Thyroid gland (tissue), 4 donors: Measurements from ENCODE around the gene CISTR.
A peak's percentile ranks its signal among the peaks of the same experiment; 100 is the strongest.

Experiments used
- POLR2A ChIP-seq, 2 donors: fragments of 450-650 bp; IDR thresholded peaks; one replicate each; pipeline ENCODE4 v1.6.1; 2017; ENCODE audit warnings: antibody characterized with exemption in 2 of 2, mild to moderate bottlenecking in 2 of 2, moderate library complexity in 1 of 2
- TF ChIP-seq, protein P1 (sequence below), 6 experiments: fragments of 200-600 bp in 3 of 6; fragments of 450-650 bp in 3 of 6; sonication (generic) in 3 of 6; IDR thresholded peaks; one replicate each; pipeline ENCODE4 v1.5.1; 2016 to 2019; ENCODE audit warnings: antibody characterized with exemption in 6 of 6, mild to moderate bottlenecking in 2 of 6, inconsistent platforms in 1 of 6, moderate library complexity in 1 of 6

DNA sequence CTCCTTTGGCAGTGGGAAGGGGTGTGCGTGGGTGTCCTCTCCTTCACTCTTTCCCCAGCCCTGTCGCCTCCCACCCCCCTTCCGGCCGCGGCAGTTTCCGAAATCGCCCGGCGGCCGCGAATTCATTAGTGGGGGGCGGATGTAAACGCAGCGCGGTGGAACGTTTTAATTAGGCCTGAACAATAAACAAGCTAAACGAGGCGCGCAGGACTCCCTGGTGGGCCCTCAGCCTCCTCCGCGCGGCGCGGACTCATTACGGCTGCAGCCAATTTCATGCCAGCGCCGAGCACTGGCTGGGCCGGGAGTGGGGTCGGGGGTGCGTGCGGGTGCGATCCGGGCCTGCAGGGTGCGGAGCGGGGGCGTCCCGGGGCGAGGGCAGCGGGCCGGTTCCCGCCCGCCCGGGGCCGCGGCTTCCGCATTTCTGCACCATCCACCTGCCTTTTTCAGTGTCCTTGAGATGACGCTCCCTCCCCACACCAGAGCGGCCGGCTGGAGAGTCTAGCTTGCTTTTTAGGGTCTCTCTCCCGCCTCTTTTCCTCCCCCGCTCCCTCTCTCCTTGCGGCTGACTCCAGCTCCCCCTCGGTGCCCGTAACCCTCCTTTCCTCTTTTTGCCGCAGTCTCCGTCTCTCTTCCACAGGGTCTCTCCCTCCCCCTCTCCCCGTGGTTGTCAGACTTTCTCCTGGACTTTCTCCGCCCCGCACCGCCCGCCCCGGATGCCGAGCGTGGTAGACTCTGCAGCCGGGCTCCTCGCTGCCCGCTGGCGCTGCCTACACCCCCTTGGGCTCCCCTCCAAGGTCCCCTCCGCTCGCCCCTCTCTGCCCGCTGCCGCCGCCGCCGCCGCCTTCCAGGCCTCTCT lies at the start of gene CISTR:
- TF ChIP-seq POLR2A (IDR thresholded peaks at IDR 0.05), result peak in 1 of 2 donors; percentile 64
- TF ChIP-seq, protein P1, sequence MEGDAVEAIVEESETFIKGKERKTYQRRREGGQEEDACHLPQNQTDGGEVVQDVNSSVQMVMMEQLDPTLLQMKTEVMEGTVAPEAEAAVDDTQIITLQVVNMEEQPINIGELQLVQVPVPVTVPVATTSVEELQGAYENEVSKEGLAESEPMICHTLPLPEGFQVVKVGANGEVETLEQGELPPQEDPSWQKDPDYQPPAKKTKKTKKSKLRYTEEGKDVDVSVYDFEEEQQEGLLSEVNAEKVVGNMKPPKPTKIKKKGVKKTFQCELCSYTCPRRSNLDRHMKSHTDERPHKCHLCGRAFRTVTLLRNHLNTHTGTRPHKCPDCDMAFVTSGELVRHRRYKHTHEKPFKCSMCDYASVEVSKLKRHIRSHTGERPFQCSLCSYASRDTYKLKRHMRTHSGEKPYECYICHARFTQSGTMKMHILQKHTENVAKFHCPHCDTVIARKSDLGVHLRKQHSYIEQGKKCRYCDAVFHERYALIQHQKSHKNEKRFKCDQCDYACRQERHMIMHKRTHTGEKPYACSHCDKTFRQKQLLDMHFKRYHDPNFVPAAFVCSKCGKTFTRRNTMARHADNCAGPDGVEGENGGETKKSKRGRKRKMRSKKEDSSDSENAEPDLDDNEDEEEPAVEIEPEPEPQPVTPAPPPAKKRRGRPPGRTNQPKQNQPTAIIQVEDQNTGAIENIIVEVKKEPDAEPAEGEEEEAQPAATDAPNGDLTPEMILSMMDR (IDR thresholded peaks at IDR 0.05), result peak in 1 of 6 experiments; percentile 21
